NOMO-1 (cell line): ENCODE results near the gene POLR2J3.
"Not testable (repeated sequence)": the region's sequence is repeated elsewhere in the genome, so short reads cannot be mapped to it uniquely, and the experiment has no call there.

Source experiments
- DNase-seq, 2 experiments: peaks; one replicate each; lab custom pipeline; 2025; ENCODE audit not compliant: unreplicated experiment in 2 of 2; lab: John Stamatoyannopoulos, UW

The POLR2J3 gene

DNA sequence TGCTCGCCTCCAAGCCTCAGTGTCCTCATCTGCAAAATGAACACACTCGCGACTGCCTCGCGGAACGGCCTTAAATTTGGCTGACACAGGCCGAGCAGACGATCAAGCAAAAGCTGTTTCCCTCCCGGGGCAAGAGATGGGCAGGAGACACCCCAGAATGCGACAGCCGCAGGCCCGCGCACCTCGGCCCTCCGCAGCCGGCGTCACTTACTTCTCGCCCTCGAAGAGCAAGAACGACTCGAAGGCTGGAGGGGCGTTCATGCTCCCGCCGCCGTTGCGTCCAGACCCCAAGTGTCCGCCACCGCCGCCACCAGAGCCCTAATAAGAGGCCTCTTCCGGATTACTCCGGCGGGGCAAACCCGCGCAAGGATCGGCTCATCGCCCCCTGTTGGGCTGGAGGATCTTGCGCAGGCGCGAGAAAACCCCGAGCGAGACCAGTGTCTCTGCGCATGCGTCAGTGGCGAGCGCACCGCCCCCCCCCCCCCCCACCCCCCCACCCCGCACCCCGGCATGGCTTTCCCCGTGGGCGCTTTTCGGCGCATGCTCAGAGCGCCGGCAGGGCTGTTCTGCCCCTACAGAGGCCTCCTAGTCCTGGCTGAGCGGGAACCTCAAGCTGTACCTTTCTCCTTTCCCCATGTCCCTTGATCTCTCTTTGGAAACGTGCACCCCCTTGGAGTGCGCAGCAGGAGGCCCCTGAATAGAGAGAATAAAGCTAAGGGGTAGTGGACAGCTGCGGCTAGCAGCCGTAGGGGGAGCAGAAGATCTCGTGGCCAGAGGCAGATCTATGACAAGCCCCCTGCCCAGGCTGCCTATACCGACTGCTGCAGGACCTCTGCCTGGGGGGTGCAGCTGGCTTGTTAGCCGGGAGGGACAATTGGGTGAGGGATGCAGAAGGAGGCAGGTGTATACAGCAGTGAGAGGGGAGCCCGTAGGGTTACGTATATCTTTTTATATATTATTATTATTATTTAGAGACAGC is at the start of gene POLR2J3:
TSS of gene POLR2J3 (minus strand) at position 323 of the 979 bp plus-strand sequence. CDS start at position 261, 62 bp downstream.
- DNase-seq: not testable (repeated sequence)

DNA sequence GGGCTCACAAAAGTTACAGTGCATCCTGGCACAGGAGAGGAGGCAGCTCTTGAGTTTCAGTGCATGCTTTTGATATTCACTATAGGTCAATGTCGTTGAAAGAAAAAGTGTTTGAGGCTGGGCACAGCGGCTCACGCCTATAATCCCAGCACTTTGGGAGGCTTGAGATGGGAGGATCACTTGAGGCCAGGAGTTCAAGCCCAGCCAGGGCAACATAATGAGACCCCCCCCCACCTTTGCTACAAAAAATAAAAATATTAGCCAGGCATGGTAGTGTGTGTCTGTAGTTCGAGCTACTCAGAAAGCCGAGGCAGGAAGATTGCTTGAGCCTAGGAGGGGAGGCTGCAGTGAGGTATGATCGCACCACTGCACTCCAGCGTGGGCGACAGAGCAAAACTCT is 45.7 kb upstream of the POLR2J3 start:
- not testable (repeated sequence) for DNase-seq

DNA sequence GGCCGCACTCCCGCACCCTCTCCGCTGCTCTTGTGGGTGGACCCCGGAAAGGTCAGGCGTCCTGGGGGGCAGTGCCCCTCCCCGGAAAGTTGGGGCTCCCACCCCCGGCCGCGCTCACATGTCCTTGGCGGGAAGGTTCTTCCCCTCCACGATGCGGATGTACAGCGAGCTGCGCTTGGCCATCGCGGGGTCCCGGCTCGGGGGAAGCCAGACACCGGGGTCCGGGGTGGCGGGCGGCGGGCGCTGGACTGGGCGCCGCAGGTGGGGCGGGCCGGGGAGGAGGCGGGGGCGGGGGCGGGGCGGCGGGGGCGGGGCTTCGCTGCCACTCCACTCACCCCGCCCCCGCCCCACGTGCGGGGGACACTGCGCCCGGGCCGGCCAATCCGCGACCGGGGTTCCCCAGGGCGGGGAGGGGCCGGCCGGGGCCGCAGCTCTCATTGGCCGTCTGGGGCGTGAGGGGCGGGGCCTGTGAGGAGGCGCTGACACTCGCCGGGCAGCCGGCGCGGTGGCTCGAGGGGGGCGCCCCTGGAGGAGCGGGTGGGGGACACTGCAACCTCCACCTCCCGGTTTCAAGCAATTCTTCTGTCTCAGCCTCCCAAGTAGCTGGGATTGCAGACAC is 44.2 kb upstream of the POLR2J3 start, which contains the start of gene RASA4:
TSS of gene RASA4 (minus strand) at position 250 of the 619 bp plus-strand sequence. CDS start at position 183, 67 bp downstream.
- not testable (repeated sequence) for DNase-seq

DNA sequence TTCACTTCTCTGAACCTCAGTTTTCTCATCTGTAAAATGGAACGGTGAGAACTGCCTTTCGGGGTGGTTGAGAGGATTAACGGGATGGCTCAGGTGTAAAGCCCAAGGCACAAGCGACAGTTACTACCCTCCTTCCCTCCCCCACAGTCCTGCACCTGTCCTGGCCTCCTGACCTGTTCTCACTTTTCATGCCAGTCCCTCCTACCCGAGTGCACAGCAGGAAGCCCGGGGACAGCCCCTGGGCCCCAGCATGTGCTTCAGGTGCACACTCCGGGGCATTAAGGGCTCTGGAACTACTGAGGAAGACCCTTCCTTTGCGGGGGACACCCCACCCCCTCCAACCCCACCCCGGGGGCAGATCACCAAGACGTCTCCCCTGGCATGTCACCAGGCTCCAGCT is 43.5 kb upstream of the POLR2J3 start:
- DNase-seq: not testable (repeated sequence)

DNA sequence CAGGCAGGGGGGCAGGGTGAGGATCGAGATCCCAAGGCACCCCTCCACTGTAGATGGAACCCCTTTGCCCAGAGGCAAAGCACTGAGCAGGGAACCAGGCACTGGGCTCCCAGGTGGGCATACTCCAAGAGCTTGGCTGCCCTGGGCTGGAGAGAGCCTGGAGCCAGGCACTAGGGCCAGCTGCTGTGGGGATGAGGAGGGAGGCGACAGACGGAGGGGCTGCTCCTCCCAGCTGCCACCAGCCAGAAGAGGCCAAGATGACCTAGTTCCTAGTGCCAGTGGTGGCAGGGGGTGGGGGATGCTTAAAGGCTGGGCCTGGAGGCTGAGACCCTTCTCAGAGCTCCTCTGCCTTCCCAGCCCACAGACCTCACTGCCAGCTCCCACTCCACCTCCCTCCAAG is 42.5 kb upstream of the POLR2J3 start:
- DNase-seq: not testable (repeated sequence)

DNA sequence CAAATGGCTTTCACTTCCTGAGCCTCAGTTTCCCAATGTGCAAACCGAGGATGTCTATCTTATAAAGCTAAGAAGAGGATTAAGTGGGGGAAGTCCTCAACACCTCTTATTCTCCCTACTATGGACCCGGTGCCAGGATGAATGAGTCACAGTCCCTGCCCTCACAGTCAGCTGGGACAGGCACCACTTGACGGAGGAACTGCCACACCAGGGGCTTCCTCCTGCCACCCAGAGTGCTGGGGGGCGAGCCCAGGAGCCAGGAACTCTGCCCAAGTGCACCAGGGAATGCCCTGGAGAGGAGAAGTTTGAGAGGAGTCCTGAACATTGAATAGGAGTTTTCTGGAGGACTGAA is 41.9 kb upstream of the POLR2J3 start:
- DNase-seq: not testable (repeated sequence)

DNA sequence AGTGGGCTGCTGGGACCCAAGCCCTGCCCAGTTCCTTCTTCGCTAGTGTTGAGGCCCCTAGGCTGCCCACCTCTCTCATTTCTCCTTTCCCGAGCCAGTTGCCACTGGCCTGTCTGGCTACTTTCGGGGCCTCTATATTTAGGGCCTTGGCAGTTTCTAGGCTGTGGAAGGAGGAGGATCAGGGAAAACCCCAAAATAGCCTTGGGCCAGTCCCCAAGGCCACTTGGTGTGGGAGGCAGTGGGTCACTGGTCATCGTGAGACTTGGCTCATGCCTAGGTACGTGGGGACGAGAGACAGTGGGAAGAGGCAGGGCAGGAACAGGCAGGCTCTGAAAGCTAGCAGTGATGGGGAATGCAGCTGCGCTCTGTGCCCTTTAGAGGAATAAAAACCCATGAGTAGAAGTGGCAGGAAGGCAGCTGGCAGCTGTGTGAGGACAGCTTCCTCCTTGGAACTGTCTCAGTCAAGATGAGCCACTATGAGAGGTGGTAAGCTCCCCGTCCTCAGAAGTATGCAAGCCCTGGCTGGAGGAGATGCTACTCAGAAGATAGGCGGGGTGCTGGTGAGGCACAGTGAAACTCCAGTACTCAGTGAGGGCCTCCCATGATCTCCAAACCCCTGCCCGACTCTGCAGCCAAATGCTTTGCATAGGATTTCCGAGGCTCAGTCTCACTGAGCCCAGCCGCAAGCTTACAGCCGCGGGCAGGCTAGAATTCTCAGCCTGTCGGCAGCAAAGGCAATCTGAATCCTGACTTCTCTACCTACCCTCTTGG is 41.4 kb upstream of the POLR2J3 start:
- not testable (repeated sequence) for DNase-seq

DNA sequence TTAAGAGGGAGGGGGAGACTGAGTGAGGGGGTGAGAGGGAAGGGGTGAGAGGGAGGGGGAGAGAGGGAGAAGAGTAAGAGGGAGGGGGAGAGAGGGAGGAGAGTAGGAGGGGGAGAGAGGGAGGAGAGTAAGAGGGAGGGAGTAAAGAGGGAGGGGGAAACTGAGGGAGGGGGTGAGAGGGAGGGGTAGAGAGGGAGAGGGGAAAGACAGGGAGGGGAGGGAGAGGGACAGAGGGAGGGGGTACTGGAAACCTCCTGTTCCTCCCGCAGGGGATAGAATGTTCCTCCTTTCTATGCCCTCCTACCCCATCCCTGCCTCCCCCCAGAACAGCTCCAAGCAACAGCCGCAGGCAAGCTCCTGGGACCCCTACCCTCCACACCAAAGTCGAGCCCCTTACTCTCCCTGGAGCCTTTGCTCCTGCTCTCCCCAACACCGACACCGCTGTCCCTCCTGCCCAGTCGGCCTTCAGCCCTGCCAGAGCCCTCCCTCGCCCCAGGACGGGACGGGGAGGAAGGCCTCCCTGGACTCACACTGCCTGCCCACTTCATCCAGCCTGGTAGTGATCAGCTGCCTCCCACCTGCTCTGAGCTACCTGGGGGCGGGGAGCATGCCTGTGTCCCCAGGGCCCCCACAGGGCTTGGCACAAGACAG is 39.4 kb upstream of the POLR2J3 start:
- not testable (repeated sequence) for DNase-seq

DNA sequence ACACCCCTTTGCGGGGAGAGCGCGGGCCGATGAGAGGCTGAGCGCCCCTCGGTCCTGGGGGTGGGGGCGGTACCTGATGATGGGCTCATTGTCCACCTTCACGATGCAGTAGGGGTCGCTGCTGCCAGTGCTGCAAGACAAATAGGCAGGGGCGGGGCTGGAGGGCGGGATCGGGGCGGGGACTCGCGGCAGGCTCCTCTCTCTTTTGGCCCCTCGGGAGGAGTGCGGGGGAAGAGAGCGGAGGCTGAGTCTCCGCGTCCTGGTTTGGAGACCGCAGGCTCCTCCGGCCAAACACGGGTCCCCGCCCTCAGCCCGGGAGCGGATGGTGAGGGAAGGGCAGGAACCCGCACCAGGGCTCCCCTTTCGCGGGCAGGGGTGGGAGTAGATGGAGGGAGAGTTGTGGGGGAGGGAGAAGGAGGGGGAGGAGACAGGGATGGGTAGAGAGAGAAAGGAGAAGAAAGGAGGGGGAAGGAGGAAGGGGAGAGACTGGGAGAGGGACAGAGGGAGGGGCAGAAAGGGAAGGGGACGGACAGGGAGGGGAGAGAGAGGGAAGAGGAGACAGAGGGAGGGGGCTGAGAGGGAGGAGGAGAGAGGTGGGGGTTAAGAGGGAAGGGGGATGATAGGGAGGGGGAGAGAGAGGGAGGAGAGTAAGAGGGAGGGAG is 38.8 kb upstream of the POLR2J3 start:
- not testable (repeated sequence) for DNase-seq

DNA sequence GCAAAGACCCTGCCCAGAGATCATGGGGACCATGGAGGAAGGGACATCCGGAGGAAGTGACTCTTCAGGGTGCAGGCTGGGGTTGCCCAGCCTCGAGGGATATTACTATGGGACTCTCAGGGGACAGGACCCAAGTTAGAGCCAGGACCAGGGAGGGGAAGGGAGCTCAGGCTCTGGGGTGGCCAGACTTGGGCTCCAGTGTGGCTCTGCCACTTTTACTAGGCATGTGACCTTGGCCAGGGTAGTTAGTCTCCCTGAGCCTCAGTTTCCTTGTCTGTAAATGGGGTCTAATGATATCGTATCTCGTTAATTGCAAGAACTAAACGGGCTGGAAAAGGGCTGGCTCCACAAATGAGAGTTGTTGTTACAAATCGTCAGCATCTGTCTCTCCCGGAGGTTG is 38.1 kb upstream of the POLR2J3 start:
- DNase-seq: not testable (repeated sequence)

DNA sequence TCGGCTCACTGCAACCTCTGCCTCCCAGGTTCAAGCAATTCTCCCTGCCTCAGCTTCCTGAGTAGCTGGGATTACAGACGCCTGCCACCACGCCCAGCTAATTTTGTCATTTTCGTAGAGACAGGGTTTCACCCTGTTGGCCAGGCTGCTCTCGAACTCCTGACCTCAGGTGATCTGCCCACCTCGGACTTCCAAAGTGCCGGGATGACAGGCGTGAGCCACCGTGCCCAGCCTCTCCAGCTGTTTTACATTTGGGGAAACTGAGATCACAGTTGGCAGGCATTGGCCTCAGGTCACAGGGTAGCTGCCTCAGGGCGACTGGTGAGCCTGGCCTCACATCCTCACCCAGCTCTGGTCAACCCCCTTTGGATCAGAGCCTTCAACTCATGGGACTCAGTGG is 37.4 kb upstream of the POLR2J3 start:
- not testable (repeated sequence) for DNase-seq

DNA sequence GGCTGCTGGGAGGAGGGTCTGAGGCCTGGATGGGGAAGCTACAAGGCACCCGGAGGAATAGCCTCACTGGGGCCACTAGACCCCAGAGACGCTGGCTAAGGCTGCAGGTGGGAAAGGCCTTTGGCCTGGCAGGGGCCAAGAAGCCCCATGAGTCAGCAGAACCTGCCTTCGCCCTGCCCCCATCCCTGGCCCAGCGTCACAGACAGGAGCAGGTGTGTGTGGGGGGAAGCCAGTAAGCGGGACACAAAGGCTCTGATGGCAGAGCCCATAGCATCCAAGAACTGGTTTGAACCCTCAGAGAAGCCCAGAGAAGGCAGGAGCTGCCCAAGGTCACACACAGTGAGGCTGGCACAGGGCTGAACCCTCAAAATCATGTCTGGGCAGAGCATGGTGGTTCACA is 34.5 kb upstream of the POLR2J3 start:
- not testable (repeated sequence) for DNase-seq

DNA sequence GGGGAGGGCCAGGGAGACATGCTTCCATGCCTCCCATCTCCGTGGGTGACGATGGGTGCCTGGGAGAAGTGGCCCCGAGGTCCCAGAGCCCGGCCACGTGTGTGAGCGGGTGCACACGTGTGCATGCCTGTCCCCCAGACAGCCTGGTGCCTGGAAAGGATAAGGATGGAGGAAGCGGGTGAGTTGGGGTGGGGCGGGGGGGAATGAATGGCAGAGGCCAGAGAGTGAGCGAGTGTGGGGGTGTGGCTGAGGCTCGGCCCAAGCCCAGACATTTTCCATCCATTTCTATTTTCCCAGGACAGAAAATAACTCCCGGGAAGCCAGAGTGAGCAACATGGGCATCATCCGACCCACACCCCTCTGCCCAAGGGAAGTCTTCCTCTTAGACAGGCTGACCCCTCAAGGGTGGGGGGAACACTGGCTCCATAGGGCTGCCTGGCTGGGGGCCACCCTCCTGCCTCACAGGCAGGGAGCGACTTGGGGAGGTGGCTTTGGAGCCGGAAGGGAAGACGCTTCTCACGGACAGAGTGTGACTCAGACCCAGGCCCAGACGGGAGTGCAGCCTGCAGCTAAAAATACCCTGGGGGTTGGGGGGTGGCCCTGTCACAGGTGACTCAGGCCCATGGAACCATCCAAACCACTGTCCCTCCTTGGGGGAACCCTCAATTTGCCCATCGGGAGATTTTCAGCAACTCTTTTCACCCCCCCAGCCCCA is 32.2 kb upstream of the POLR2J3 start:
- not testable (repeated sequence) for DNase-seq

DNA sequence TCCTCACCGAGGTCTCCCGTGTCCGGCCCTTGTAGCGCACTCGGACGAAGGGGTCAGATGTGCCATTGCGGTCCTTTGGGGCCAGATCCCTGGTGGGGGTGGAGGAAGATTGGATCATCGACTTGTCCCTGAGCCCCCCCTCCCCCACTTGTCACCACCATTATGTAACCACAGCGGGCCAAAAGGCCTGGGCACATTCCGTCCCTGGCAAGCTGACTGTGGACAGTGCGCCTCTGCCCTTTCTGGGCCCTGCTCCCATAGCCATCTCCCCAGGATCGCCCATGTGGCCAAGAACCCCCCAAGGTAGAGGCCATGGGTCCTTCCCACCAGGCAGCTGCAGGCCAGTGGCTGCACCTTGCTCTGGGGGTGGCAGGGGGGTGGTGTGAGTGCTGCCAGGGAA is 29.9 kb upstream of the POLR2J3 start:
- not testable (repeated sequence) for DNase-seq

DNA sequence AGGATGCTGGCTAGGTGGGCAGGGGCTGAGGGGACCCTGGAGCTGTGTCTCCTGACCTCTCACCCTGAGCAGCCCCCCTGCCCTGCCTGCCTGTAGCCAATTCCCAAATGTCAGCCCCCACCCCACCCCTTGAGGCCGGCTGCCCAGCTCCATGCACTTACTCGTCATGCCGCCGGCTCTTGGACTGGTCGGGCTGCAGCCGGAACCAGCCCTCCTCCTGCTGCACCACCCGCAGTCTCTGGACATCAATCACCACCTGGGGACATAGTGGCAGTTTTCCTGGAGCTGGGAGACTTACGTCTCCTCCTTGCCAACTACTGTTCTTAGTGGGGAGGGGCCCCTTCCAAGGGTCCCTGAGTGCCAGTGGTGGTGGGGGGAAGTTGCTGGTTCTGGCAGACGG is 27.3 kb upstream of the POLR2J3 start:
- not testable (repeated sequence) for DNase-seq

DNA sequence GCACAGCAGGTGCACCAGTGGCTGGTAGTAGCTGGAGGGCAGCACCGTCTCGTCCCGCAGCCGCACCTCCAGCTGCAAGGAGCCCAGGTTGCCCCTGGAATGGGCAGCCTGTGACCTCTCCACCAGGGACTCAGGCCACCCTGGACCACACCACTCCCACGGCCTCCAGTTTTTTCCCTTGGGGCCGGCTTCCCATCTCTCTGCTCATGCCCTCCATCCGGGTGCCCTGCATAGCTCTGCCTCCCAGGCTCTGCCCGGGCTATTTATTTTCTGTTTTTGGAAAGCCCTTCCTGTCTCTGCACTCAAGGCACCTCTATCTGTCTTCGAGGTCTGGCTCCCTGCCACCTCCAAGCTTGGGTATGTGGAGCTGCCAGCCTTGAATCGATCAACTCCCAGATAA is 23.7 kb upstream of the POLR2J3 start:
- not testable (repeated sequence) for DNase-seq

DNA sequence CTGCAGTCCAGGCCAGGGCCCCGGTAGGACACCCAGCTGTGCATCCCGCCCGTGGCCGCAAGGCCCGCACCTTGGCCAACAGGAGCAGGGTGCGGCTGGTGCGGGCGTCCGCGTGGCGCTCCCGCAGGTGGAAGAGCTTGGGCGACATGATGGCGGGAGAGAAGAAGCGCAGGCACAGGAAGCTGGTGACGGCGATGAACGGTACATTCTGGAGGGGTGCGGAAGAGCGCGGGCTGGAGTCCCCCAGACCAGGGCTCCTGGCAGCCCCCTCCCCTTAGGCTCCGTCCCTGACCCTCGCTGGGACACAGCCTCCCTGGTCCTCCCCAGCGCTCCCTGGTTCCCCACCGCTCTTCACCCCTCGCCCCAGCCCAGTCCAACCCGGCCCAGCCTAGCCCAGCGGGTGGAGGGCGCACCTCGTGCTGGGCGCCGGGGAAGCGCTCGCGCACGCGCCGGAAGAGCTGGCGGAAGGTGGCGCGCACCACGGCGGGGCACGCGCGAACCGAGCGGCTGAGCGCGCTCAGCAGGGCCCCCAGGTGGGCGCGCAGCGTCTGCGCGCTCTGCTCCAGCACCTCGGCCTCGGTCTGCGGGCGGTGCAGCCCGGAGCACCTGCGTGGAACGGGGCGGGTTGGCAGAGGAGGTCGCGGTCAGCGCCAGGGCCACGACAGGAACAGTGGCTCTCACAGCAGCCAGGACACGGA is 21.4 kb upstream of the POLR2J3 start:
- DNase-seq: not testable (repeated sequence)

DNA sequence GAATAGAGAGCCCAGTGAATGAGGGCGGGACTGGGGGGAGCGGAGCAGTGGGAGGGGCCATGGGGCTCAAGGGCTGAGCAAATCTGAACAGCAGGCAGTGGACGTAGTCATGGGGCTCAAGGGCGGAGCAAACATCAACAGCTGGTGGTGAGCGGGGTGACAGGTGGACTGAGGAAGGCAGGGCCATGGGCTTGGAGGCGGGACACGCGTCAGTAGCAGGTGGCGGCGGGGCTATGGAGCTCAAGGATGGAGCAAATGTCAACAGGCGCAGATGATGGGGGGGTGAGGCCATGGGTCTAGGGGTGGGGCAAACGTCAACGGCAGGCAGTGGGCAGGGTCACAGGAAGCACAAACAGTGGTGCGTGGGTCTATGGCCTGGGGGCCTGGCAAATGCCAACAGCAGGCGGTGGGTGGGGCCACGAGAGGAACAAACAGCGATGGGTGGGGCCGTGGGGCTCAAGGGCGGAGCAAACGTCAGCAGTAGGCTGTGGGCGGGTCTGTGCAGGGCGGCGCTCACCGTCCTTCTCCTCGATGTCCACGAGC is 20.2 kb upstream of the POLR2J3 start:
- not testable (repeated sequence) for DNase-seq
